Measurements from ENCODE around the gene FGFRL1. TPM values are rescaled to one million over a fixed set of nuclear protein-coding genes. Genes with fewer than 3 reads are reported as not detected.
A peak's percentile ranks its signal among the peaks of the same experiment; 100 is the strongest.

Gene FGFRL1
- total RNA-seq, 1 donor from 2014 or later, result 5.2 TPM

GRCh38 chr4:1048773-1049590 is 37.6 kb downstream of the FGFRL1 start:
- Mint-ChIP-seq H3K27me3 (ENCODE audit: unreplicated experiment) (peaks cover 25% of the 10 kb centered on the region), H3K27ac (ENCODE audit: unreplicated experiment) (peak overlapping the region; percentile 3), H3K36me3 (ENCODE audit: low read depth, unreplicated experiment) (peaks cover 9% of the 10 kb centered on the region), H3K4me1 (ENCODE audit: unreplicated experiment) (peaks cover 8% of the 10 kb centered on the region), H3K4me3 (ENCODE audit: unreplicated experiment) (no peak overlapping the region), H3K9me3 (ENCODE audit: unreplicated experiment) (no peaks in the 10 kb centered on the region)
- no peak for TF ChIP-seq CTCF (IDR thresholded peaks at IDR 0.05; ENCODE audit: unreplicated experiment)
- DNase-seq (ENCODE audit: low spot score), result no peak

- H3K4me1 Mint-ChIP-seq (ENCODE audit: unreplicated experiment), result peaks cover 8% of the 10 kb centered on the region
- DNase-seq (ENCODE audit: low spot score), result no peak
- no peak overlapping the region for H3K27ac Mint-ChIP-seq (ENCODE audit: unreplicated experiment)
- peaks cover 9% of the 10 kb centered on the region for H3K36me3 Mint-ChIP-seq (ENCODE audit: low read depth, unreplicated experiment)
- H3K4me3 Mint-ChIP-seq (ENCODE audit: unreplicated experiment), result no peak overlapping the region
- H3K27me3 Mint-ChIP-seq (ENCODE audit: unreplicated experiment), result peaks cover 25% of the 10 kb centered on the region
- H3K9me3 Mint-ChIP-seq (ENCODE audit: unreplicated experiment), result no peaks in the 10 kb centered on the region
- TF ChIP-seq CTCF (IDR thresholded peaks at IDR 0.05; ENCODE audit: unreplicated experiment), result no peak
Observed at GRCh38 chr4:1049591-1049905, 38.1 kb downstream of the FGFRL1 start.

GRCh38 chr4:1050486-1051213 is 39.2 kb downstream of the FGFRL1 start:
- Mint-ChIP-seq H3K27ac (ENCODE audit: unreplicated experiment) (no peak overlapping the region), H3K27me3 (ENCODE audit: unreplicated experiment) (peaks cover 25% of the 10 kb centered on the region), H3K4me1 (ENCODE audit: unreplicated experiment) (peaks cover 8% of the 10 kb centered on the region), H3K36me3 (ENCODE audit: low read depth, unreplicated experiment) (peaks cover 9% of the 10 kb centered on the region), H3K4me3 (ENCODE audit: unreplicated experiment) (no peak overlapping the region), H3K9me3 (ENCODE audit: unreplicated experiment) (no peaks in the 10 kb centered on the region)
- no peak for TF ChIP-seq CTCF (IDR thresholded peaks at IDR 0.05; ENCODE audit: unreplicated experiment)
- DNase-seq (ENCODE audit: low spot score), result no peak

- peaks cover 29% of the 10 kb centered on the region for H3K27me3 Mint-ChIP-seq (ENCODE audit: unreplicated experiment)
- H3K27ac Mint-ChIP-seq (ENCODE audit: unreplicated experiment), result no peak overlapping the region
Observed at GRCh38 chr4:1051472-1051871, 40.0 kb downstream of the FGFRL1 start.

More at GRCh38 chr4:1051472-1051871, 40.0 kb downstream of the FGFRL1 start:
- H3K4me3 Mint-ChIP-seq (ENCODE audit: unreplicated experiment), result no peak overlapping the region
- peaks cover 8% of the 10 kb centered on the region for H3K4me1 Mint-ChIP-seq (ENCODE audit: unreplicated experiment)
- TF ChIP-seq CTCF (IDR thresholded peaks at IDR 0.05; ENCODE audit: unreplicated experiment), result no peak
- no peaks in the 10 kb centered on the region for H3K9me3 Mint-ChIP-seq (ENCODE audit: unreplicated experiment)
- H3K36me3 Mint-ChIP-seq (ENCODE audit: low read depth, unreplicated experiment), result peaks cover 9% of the 10 kb centered on the region
- no peak for DNase-seq (ENCODE audit: low spot score)

All from endothelial cell (in vitro differentiated cells).